HL-60 (cell line): ENCODE measurements around the gene STARD7.
A peak's percentile ranks its signal among the peaks of the same experiment; 100 is the strongest.
"Not testable (repeated sequence)": the region's sequence is repeated elsewhere in the genome, so short reads cannot be mapped to it uniquely, and the experiment has no call there.

Experiments
- DNase-seq, 2 experiments: peaks; one replicate each; pipeline ENCODE4 v3.0.0-alpha.2; 2010 to 2020; ENCODE audit warnings: low read depth in 1 of 2, low spot score in 1 of 2
- H3K27ac ChIP-seq: fragments of 250-450 bp; sonication (Bioruptor Pico); replicated peaks from 2 replicates; pipeline ENCODE4 v1.5.1; 2020; ENCODE audit warnings: mild to moderate bottlenecking, moderate library complexity
- H3K27me3 ChIP-seq: fragments of 250-450 bp; sonication (Bioruptor Pico); 2 replicates; pipeline ENCODE4 v1.5.1; 2021; ENCODE audit warnings: mild to moderate bottlenecking, moderate library complexity; ENCODE audit not compliant: insufficient read depth, poor library complexity, severe bottlenecking
- H3K4me3 ChIP-seq: replicated peaks from 2 replicates; pipeline ENCODE4 v1.5.1; 2011; ENCODE audit warnings: mild to moderate bottlenecking, control low read depth, low read length; ENCODE audit not compliant: insufficient read depth
- GABPA ChIP-seq: IDR thresholded peaks from 2 replicates; pipeline ENCODE4 v1.6.1; 2012; ENCODE audit warnings: low read depth
- POLR2AphosphoS5 ChIP-seq: IDR thresholded peaks from 2 replicates; pipeline ENCODE4 v1.6.1; 2012; ENCODE audit warnings: low read depth
- SPI1 ChIP-seq: IDR thresholded peaks from 2 replicates; pipeline ENCODE4 v1.6.1; 2012; ENCODE audit warnings: low read depth, mild to moderate bottlenecking, borderline replicate concordance
- TF ChIP-seq, protein P1 (sequence below): IDR thresholded peaks from one replicate; pipeline ENCODE4 v1.5.1; 2011; ENCODE audit warnings: low read length, control low read depth, inconsistent platforms; ENCODE audit not compliant: insufficient read depth
- TF ChIP-seq, protein P2 (sequence below): IDR thresholded peaks from 2 replicates; pipeline ENCODE4 v1.6.1; 2012; ENCODE audit warnings: low read depth; ENCODE audit not compliant: insufficient replicate concordance

The STARD7 gene

DNA sequence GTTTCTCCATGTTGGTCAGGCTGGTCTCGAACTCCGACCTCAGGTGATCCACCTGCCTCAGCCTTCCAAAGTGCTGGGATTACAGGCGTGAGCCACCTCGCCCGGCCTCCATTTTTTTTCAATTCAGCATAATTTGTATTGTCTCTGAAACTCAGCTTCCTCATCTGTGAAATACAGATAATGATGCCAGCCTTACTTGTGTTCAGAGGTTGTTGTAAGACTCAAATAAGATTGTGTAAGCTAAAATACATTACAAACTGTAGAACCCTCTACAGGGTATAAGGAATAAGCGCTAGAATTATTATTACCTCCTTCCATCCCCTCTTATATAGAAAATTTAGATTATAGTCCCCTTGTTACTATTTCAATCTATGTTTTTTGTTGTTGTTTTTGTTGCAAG, 24.8 kb upstream of the STARD7 start:
- DNase-seq: no peak
- H3K4me3 ChIP-seq: no peak overlapping the region
- peak overlapping the region; percentile 60 for H3K27ac ChIP-seq
- TF ChIP-seq, protein P1, sequence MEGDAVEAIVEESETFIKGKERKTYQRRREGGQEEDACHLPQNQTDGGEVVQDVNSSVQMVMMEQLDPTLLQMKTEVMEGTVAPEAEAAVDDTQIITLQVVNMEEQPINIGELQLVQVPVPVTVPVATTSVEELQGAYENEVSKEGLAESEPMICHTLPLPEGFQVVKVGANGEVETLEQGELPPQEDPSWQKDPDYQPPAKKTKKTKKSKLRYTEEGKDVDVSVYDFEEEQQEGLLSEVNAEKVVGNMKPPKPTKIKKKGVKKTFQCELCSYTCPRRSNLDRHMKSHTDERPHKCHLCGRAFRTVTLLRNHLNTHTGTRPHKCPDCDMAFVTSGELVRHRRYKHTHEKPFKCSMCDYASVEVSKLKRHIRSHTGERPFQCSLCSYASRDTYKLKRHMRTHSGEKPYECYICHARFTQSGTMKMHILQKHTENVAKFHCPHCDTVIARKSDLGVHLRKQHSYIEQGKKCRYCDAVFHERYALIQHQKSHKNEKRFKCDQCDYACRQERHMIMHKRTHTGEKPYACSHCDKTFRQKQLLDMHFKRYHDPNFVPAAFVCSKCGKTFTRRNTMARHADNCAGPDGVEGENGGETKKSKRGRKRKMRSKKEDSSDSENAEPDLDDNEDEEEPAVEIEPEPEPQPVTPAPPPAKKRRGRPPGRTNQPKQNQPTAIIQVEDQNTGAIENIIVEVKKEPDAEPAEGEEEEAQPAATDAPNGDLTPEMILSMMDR: no peak
- TF ChIP-seq GABPA (no peak), SPI1 (no peak), POLR2AphosphoS5 (no peak)
- TF ChIP-seq, protein P2, sequence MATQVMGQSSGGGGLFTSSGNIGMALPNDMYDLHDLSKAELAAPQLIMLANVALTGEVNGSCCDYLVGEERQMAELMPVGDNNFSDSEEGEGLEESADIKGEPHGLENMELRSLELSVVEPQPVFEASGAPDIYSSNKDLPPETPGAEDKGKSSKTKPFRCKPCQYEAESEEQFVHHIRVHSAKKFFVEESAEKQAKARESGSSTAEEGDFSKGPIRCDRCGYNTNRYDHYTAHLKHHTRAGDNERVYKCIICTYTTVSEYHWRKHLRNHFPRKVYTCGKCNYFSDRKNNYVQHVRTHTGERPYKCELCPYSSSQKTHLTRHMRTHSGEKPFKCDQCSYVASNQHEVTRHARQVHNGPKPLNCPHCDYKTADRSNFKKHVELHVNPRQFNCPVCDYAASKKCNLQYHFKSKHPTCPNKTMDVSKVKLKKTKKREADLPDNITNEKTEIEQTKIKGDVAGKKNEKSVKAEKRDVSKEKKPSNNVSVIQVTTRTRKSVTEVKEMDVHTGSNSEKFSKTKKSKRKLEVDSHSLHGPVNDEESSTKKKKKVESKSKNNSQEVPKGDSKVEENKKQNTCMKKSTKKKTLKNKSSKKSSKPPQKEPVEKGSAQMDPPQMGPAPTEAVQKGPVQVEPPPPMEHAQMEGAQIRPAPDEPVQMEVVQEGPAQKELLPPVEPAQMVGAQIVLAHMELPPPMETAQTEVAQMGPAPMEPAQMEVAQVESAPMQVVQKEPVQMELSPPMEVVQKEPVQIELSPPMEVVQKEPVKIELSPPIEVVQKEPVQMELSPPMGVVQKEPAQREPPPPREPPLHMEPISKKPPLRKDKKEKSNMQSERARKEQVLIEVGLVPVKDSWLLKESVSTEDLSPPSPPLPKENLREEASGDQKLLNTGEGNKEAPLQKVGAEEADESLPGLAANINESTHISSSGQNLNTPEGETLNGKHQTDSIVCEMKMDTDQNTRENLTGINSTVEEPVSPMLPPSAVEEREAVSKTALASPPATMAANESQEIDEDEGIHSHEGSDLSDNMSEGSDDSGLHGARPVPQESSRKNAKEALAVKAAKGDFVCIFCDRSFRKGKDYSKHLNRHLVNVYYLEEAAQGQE: no peak
- no peaks in the 10 kb centered on the region for H3K27me3 ChIP-seq

DNA sequence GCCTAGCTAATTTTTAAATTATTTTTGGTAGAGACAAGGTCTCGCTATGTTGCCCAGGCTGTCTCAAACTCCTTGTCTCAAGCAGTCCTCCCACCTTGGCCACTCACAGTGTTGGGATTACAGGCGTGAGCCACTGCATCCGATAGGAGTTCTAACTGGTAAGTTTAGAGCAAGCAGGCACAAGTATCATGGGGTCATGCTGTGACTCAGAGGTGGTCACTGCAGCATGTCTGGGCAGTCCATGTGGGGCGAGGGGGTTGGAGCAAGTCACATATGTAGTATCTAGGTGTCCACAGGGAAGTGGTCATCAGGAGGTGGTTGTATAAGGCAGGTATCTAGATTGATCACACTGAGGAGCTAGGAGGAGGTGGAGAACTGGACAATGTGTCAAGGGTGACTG, 22.7 kb upstream of the STARD7 start:
- TF ChIP-seq SPI1: no peak
- TF ChIP-seq POLR2AphosphoS5: no peak
- no peak overlapping the region for H3K4me3 ChIP-seq
- no peak for DNase-seq
- H3K27ac ChIP-seq: no peak overlapping the region
- H3K27me3 ChIP-seq: no peaks in the 10 kb centered on the region

DNA sequence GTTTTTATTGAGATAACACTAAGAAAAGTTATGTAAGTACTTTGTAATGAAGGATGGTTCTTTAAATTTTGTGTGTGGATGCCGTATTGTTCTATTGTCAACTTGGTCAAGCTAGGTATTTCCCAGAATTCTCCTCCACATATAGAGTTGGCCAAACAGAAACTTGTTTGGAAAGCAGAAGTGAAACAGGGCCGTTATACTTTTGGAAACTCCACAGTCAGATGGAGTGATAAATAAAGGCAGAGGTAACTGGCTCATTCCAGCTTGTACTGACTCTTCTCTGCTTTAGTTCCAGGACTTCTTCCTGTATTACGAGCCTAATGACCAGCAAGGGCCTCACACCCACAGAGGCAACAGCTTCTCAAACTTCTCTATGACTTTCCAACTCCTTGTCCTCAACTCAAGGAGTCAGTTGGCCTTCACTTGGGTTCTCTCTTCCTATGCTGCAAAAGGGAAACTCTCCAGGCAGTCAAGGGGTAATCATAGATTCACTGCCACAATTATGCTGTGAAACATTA, 16.4 kb upstream of the STARD7 start:
- peak; percentile 71 to 72 for DNase-seq
- H3K27me3 ChIP-seq: no peaks in the 10 kb centered on the region
- no peak overlapping the region for H3K4me3 ChIP-seq
- H3K27ac ChIP-seq: peak overlapping the region; percentile 75
- TF ChIP-seq SPI1 (peak; percentile 90), GABPA (no peak), POLR2AphosphoS5 (no peak)
- TF ChIP-seq, protein P1: no peak
- TF ChIP-seq, protein P2: no peak

DNA sequence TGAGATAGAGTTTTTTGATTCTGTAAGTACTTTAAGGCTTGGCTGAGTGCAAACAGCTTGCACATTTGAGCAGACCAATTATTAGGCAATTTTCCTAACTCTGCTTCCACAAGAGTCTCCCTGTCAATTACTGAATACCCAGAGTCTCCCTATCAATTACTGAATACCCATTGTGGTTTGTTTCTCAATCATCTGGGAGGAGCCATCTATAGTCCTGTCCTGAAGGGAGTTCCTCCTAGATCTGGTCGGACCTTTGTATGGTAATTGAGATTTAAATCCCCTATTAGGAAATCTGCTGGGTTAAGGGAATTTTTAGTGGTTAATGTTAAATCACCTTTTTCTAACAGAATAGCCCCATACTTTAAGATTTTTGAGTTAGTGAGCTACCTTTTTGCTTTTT, 12.5 kb upstream of the STARD7 start:
- peak; percentile 30; the same call in 1 of the 2 replicates for TF ChIP-seq SPI1
- not testable (repeated sequence) for H3K4me3 ChIP-seq, H3K27me3 ChIP-seq
- H3K27ac ChIP-seq: peak overlapping the region; percentile 69
- peak; percentile 81 for DNase-seq

DNA sequence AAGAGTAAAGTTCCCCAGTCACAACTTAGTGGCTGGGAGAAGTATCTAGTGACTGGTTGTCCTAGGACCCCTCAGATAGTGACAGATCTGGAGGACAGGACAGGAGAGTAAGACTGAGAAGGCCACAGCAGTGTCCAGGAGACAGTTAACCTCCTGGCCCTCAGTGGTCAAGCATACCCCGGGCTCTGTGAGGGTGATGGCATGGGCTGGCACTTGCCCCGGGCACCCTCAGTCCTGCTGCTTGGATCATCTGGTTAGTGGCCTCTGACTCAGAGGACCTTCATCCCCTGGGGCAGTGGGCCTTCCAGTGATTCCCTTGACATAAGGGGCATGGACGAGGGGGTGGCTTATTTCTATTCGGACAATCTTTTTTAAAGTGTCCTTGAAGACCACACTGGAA, 11.3 kb upstream of the STARD7 start:
- not testable (repeated sequence) for DNase-seq, H3K27me3 ChIP-seq, H3K4me3 ChIP-seq
- peak overlapping the region; percentile 69 for H3K27ac ChIP-seq
